ENCODE results near the gene EMSY. TPM values are rescaled to one million over a fixed set of nuclear protein-coding genes. Genes with fewer than 3 reads are reported as not detected.
"Not testable (repeated sequence)": the region's sequence is repeated elsewhere in the genome, so short reads cannot be mapped to it uniquely, and the experiment has no call there.

The EMSY gene
- polyA plus RNA-seq, 1 of the 3 experiments (the other 2 are of a cell fraction) = 11.1 TPM

GRCh38 chr11:76592961-76593360 is 148.1 kb downstream of the EMSY start:
- WGBS (ENCODE audit: low lambda C conversion rate) = 53% methylated on average over 3 of the region's 3 CpGs
- H4K20me1 ChIP-seq (ENCODE audit: insufficient read depth) = no peaks in the 10 kb centered on the region
- H3K79me2 ChIP-seq (ENCODE audit: insufficient read depth) = no peaks in the 10 kb centered on the region
- no peak for DNase-seq
- H3K27ac ChIP-seq (ENCODE audit: low read depth in 2 of 2, low read length in 1 of 2) = no peak overlapping the region
- H3K4me1 ChIP-seq (ENCODE audit: control insufficient read depth in 1 of 2, insufficient read depth in 2 of 2, low read depth in 1 of 2, low read length in 1 of 2) = peaks cover 0 to 5% of the 10 kb centered on the region in 2 experiments; a peak in 1 of 4 replicates
- TF ChIP-seq RXRA (IDR thresholded peaks at IDR 0.05; ENCODE audit: borderline replicate concordance, low read depth) (no peak), USF2 (IDR thresholded peaks at IDR 0.05; ENCODE audit: borderline replicate concordance, low read depth, low read length) (no peak), PBX3 (IDR thresholded peaks at IDR 0.05) (no peak), TEAD4 (IDR thresholded peaks at IDR 0.05; ENCODE audit: borderline replicate concordance, insufficient read depth) (no peak), RCOR1 (IDR thresholded peaks at IDR 0.05; ENCODE audit: low read length) (no peak), SIN3A (IDR thresholded peaks at IDR 0.05; ENCODE audit: borderline replicate concordance, low read depth, low read length) (no peak), NFIC (IDR thresholded peaks at IDR 0.05; ENCODE audit: borderline replicate concordance) (no peak), MAX (IDR thresholded peaks at IDR 0.05; ENCODE audit: low read depth) (no peak), FOXM1 (IDR thresholded peaks at IDR 0.05; ENCODE audit: low read depth) (no peak), FOXJ3 (CRISPR knock-in tag; IDR thresholded peaks at IDR 0.05) (no peak), GATA2 (CRISPR knock-in tag; IDR thresholded peaks at IDR 0.05) (no peak), SMC3 (IDR thresholded peaks at IDR 0.05; ENCODE audit: low read depth, low read length) (no peak), MXI1 (IDR thresholded peaks at IDR 0.05; ENCODE audit: low read depth, low read length) (no peak), RAD21 (IDR thresholded peaks at IDR 0.05; ENCODE audit: low read length) (no peak)
- ChIA-PET POLR2A (no interaction called here), CTCF (interaction anchor here (0.6 kb wide), 1 partner anchor 87 kb away, joined by 4 read pairs; no protein-coding TSS in a partner anchor)
- H3K36me3 ChIP-seq (replicated peaks in 1 of 2; ENCODE audit: control insufficient read depth in 1 of 2, insufficient read depth in 2 of 2, low read length in 1 of 2) = no peaks in the 10 kb centered on the region
- H3K9me3 ChIP-seq = no peaks in the 10 kb centered on the region
- no peak overlapping the region for H3K4me3 ChIP-seq (ENCODE audit: low read depth in 2 of 2, low read length in 1 of 2)
- no peaks in the 10 kb centered on the region for H3K9me2 ChIP-seq
- H3F3A ChIP-seq (replicated peaks; ENCODE audit: insufficient read depth) = no peaks in the 10 kb centered on the region
- no peak overlapping the region for H2AFZ ChIP-seq (ENCODE audit: low read depth)
- no peaks in the 10 kb centered on the region for H3K27me3 ChIP-seq (ENCODE audit: insufficient read depth)
- no peak overlapping the region for H3K9ac ChIP-seq
- H3K4me2 ChIP-seq = no peak overlapping the region

DNA sequence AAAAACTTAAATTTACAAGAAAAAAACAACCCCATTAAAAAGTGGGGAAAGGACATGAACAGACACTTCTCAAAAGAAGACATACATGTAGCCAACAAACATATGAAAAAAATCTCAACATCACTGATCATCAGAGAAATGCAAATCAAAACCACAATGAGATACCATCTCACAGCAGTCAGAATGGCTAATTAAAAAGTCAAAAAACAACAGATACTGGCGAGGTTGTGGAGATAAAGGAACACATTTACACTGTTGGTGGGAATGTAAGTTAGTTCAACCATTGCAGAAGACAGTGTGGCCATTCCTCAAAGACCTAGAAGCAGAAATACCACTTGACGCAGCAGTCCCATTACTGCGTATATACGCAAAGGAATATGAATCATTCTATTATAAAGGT is 150.3 kb downstream of the EMSY start:
- H3K27ac ChIP-seq (ENCODE audit: low read depth in 2 of 2, low read length in 1 of 2); H3K4me1 ChIP-seq (ENCODE audit: control insufficient read depth in 1 of 2, insufficient read depth in 2 of 2, low read depth in 1 of 2, low read length in 1 of 2); H3K4me2 ChIP-seq; H3K9me3 ChIP-seq; H3K4me3 ChIP-seq (ENCODE audit: low read depth in 2 of 2, low read length in 1 of 2); H3F3A ChIP-seq (replicated peaks; ENCODE audit: insufficient read depth); H4K20me1 ChIP-seq (ENCODE audit: insufficient read depth); H2AFZ ChIP-seq (ENCODE audit: low read depth); H3K9me2 ChIP-seq; POLR2A ChIA-PET; H3K79me2 ChIP-seq (ENCODE audit: insufficient read depth); H3K27me3 ChIP-seq (ENCODE audit: insufficient read depth); DNase-seq; H3K9ac ChIP-seq; H3K36me3 ChIP-seq (replicated peaks in 1 of 2; ENCODE audit: control insufficient read depth in 1 of 2, insufficient read depth in 2 of 2, low read length in 1 of 2): not testable (repeated sequence)
- CTCF ChIA-PET = interaction anchor here (1.7 kb wide), 1 partner anchor 85 kb away, joined by 5 read pairs; no protein-coding TSS in a partner anchor
- WGBS (ENCODE audit: low lambda C conversion rate) = 84% methylated on average over 4 of the region's 4 CpGs

Data from SK-N-SH (cell line).